ENCODE results near the gene C2orf42.

GRCh38 chr2:70182689-70183088 lies 8.1 kb downstream of the C2orf42 start:
- TF ChIP-seq CTCF (IDR thresholded peaks at IDR 0.05) (no peak), POLR2AphosphoS5 (IDR thresholded peaks at IDR 0.05) (no peak)
